GM19328 (cell line): ENCODE results near the gene FKBP1B.
"Not testable (repeated sequence)": the region's sequence is repeated elsewhere in the genome, so short reads cannot be mapped to it uniquely, and the experiment has no call there.

ENCODE experiments used
- ATAC-seq: cut with Tn5 transposase; IDR thresholded peaks from one replicate; pipeline ENCODE4 v1.9.1; 2021; ENCODE audit warnings: mild to moderate bottlenecking, moderate library complexity; ENCODE audit not compliant: unreplicated experiment

The FKBP1B gene

DNA sequence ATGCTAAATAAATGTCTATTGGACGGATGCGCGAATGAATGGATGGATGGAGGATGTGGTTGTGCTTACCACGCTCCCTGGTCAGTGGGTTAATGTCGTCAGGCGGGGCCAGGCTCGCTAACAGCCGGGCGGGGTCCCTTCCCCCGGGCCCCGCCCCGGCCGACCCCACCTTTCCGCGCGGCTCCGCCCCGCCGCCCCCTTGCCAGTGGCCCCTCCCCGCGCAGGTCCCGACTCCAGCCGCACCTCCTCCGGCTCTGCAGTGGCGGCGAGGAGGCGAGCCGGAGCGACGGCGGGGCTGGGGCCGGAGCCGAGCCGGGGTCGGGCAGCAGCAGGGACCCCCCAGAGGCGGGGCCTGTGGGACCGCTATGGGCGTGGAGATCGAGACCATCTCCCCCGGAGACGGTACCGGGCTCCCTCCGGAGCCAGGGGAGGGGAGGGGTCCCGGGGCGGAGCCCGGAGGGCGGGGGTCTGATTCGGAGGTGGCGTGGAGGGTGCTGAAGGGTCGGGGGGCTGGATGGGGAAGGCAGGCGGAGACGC lies at the start of gene FKBP1B:
Gene FKBP1B, plus strand, starts transcription at position 257 of the 537 bp plus-strand sequence. Its CDS starts 109 bp downstream, at position 366.
- no peak for ATAC-seq

- ATAC-seq: no peak
Measured at GRCh38 chr2:24007693-24008092, 41.8 kb upstream of the FKBP1B start.

DNA sequence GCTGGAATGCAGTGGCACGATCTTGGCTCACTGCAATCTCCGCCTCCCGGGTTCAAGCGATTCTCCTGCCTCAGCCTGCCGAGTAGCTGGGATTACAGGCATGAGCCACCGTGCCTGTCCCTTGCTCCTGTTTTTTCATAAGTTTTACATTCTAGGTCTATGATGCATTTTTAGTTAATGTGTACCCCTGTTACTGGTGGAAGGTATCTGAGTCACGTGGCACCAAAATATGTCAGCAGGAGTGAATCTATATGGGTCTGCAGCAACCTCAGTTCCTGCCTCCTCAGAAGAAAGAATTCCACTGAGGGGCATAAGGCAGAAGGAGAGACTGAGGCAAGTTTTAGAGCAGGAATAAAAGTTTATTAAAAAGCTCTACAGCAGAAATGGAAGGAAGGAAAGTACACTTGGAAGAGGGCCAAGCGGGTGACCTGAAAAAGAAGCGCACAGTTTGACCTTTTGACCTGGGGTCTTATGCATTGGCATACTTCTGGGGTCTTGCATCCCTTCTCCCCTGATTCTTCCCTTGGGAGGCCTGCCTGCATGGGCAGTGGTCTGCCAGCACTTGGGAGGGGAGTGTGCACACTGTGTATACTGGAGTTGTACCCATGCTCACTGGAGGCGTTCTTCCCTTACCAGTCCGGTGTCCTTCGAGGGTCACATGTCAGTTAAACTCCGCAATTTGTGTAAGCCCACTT lies 40.7 kb upstream of the FKBP1B start:
- ATAC-seq: no peak

GRCh38 chr2:24009367-24009679 lies 40.2 kb upstream of the FKBP1B start:
- no peak for ATAC-seq

DNA sequence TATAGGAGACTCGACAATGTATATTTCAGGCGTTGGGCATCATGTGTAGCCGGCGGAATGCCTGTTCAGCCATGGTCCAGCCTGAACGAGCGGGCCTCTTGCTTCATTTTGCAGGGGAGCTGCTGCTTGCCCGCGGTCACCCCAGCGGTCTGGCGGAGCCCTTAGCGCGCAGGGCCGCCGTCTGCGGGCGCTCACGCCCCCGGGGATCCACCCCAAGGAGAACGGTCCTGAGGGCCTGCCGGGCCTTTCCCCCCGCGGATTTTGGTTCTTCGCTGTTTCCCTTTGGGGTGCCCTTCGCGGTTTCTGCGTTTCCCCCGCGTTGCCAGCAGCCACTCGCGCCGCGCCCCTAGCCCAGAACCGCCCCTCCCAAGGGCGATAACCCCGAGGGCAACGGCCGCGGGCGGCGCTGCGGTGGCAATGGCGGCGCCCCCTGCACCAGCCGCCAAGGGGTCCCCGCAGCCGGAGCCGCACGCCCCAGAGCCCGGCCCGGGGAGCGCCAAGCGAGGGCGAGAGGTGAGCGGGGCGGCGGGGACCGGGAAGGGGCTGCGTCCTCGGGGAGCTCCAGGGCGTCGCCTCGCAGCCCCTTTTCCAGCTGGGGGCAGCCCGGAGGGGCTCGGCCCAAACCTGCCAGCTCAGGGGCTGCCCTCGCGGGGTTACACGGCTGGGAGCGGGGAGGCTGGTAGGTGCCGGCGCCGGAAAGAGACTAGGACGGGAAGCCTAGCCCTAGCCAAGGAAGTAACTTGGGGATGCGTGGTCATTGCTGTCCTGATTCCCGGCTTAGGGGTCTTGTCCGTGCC lies 39.7 kb upstream of the FKBP1B start, which contains the start of gene MFSD2B:
Gene MFSD2B, plus strand, starts transcription at position 406 of the 797 bp plus-strand sequence. Its CDS starts 12 bp downstream, at position 418.
- ATAC-seq: no peak

DNA sequence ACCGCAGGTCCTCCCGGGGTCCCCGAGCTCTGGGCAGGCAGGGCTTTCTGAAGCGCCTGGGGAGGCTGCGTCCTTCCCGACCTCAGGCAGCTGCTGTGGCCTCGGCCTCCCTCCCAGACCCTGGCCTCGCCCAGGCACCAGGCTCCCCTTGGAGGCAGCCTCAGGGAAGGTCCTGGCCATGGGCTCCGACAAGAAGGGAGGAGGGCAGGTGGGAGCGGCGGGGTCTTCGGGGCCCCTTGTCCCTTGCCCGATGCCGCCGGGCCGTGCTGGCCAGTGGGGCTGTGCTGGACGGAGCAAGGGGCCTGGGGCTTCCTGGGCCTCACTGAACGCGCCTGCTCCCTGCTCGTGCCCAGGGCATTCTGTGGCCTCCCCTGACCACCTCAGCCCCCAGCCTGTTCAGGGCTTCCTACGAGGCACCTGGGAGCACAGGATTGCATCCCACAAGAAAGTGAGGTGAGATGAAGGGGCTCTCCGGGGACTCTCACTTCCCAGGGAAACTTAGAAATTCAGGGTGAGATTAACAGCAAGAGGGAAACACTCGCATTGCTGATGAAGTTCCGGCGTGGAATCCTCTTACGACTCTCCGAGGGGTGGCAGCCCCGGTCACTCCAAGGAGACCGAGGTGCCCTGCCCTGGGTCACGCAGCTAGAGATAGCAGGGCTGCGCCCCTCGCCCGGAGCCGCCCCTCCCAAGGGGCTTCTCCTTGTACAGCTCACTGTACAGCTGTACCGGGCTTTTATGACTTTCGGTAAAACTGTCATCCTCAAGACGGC lies 38.9 kb upstream of the FKBP1B start:
- ATAC-seq: no peak

DNA sequence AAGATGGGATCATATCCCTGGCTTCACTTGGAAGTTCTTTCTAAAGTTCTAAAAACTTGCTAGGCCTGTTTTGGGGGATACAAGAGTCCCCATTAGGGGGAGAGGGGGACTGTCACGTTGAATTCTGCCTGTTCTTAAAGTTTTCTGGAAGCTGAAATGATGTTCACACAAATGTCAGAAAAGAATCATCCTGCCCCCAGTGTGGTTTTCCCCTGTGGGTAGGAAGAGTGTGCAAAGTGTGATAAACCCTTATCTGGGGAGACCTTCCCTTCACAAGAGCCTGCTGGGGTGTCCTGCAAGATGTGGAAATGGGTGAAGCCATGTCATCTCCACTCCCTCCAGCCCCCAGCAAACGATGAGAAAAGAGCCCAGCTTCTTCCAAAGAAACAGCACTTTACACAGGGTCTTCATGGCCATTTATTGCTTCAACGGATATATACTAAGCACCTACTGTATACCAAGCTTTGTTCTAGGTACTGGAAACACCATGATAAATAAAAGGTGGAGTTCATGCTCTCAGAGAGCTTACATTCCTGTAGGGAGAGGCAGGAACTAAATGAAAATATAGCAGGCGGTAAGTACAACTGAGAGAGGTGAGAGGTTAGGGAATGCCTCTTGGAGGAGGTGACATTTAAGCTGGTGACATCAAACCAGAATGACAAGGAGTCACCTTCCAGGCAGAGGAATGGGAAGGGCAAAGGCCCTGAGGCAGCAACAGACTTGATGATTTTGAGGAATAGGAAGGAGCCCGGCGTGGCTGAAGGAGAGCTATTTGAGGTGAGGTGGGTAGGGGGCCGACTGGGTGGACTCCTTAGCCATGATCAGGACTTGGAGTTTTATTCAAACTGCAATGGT lies 38.1 kb upstream of the FKBP1B start:
- no peak for ATAC-seq

DNA sequence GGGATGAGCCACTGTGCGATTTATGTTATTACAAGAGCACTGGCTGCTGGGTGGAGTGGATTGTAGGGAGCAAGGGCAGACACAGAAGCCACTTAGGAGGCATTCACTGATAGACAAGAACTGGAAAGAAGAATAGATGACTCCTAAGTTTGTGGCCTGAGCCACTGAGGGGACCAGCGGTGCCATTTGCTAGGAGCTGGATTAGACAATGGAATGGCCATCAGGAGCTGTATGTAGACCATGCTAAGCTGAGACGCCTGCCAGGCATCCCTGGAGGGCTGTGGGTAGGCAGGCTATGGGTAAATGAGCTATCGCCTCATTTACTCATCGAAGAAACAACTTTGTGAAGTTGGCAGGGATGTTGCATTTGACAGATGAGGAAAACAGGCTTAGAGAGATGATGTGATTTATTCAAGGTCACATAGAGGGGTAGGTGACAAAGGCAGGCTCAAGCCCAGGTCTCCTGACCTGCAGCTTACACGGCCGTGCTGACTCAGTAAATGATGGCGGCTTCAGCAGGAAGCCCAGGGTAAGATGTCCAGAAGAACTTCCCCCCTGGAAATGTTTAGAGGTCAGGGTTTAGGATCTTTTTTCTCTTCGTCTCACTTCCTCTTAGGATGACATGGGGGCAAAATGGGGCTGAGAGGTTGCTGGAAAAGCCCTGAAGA lies 36.9 kb upstream of the FKBP1B start:
- no peak for ATAC-seq

- not testable (repeated sequence) for ATAC-seq
Measured at GRCh38 chr2:24014902-24015301, 34.6 kb upstream of the FKBP1B start.

DNA sequence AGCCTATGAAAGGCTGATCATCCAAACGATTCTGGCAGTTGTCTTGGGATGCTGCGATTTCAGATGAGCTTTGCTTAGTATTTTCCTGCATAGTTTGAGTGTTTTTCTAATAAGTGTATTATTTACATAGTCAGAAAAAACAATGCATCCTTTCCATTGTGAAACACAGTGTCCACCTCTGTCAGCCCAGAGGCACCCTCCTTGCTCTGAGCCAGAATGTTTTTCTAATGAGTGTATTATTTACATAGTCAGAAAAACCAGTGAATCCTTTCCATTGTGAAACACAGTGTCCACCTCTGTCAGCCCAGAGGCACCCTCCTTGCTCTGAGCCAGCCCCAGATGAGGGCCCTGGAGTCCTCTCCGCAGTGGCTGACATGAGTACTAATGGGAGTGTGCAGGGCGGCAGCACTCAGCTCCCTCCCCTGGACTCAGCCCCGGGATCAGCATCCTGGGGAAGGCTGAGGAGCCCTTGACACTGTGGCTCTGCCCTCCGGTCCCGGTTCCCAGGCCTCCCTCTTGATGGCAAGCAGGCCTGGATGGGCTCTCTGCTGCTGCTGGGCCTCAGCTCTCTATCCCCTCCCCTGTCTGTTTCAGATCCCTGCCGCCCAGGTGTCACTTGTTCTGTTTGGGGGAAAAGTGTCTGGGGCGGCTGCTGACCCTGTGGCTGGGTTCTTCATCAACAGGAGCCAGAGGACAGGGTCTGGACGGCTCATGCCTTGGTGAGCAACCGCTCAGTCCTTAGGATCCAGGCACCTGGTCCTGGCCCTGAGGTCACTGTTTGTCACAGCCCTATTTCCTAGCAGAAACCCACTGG lies 33.8 kb upstream of the FKBP1B start:
- ATAC-seq: no peak

DNA sequence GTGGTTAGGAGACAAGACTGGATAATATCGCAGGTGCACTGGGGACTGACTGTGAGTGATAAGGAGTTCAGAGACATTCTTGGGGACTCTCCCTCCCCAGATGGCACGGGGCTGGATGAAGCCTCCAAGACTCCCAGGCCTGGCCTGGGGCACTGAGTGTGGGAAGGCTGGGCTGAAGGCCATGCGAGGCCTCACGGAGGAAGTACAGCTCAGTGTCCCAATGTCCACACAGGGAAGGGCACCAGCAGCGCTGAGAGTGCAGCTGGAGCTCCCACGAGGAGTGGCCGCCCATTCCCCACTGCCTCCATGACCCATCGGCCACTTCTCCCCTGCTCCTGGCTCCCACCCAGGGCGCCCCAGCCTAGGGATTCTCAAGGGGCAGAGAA lies 33.2 kb upstream of the FKBP1B start:
- no peak for ATAC-seq

GRCh38 chr2:24016853-24017703 lies 32.5 kb upstream of the FKBP1B start:
- ATAC-seq: no peak

DNA sequence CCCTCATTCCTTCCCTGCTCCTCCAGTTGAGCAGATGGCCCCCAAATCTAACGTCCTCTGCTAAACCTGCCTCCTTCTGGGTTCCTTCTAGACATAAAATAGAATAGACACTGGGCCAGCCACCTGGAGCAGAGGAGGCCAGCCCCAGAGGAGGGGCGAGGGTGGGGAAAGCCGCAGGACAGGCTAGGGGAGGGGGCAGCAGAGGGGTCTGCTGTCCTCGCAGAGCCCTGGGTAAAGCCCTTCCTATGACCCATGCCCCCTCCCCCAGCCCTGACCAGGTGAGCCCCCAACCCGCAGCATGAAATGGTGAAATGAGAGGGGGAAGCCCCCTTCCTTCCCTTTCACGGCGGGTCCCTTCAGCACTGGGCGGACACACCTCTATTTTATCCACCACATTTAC lies 31.8 kb upstream of the FKBP1B start:
- ATAC-seq: no peak

DNA sequence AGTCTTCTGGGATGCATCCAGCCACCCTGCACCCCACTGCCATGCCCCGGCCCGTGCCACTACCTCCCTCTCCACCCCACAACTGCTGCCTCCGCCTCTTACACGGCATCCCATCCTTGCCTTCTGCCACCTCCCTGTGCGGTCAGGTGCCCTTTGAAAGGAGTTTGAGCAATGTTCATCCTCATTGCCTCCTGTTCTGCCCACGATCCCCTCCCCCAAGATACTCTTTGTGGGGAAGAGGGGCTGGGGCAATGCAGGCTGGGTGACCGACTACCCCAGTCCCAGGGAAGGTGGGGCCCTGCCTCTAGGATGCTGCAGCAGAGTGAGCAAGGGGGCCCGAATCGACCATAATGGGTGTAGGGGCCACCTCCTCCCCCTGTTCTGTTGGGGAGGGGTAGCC lies 31.3 kb upstream of the FKBP1B start:
- ATAC-seq: no peak

- no peak for ATAC-seq
Measured at GRCh38 chr2:24019729-24020128, 29.8 kb upstream of the FKBP1B start.

DNA sequence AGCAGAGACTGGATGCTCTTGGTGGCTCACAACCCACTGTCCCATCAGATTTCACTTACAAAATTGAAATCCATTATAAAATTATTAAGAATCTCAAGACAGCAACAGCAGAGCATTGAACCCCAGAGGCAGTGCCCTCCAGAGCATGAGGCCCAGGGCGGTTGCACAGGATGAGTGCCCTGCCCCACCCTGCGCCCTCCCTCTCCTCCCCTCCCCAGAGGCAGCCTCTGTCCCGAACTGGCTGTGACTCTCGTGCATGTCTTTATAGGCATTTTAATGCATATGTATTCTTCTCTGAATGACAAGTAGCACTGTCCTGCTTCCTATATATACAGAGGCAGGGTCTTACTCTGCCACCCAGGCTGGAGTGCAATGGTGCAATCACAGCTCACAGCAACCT lies 29.3 kb upstream of the FKBP1B start:
- no peak for ATAC-seq

GRCh38 chr2:24021122-24021998 lies 28.2 kb upstream of the FKBP1B start:
- ATAC-seq: no peak
